HG02885 (cell line): ENCODE measurements around the gene ERAL1.
A peak's percentile ranks its signal among the peaks of the same experiment; 100 is the strongest.
"Not testable (repeated sequence)": the region's sequence is repeated elsewhere in the genome, so short reads cannot be mapped to it uniquely, and the experiment has no call there.

Source experiments
- ATAC-seq: cut with Tn5 transposase; IDR thresholded peaks from one replicate; pipeline ENCODE4 v1.9.1; 2021; ENCODE audit warnings: mild to moderate bottlenecking; ENCODE audit not compliant: unreplicated experiment, poor library complexity

The ERAL1 gene

GRCh38 chr17:28854457-28855335, at the start of gene ERAL1:
Gene ERAL1 (plus strand): TSS chr17:28855016. CDS start chr17:28855035, 19 bp downstream.
- peak; percentile 95 for ATAC-seq

- ATAC-seq, result no peak
These were observed 46.7 kb upstream of the ERAL1 start for GRCh38 chr17:28807925-28808634.

- no peak for ATAC-seq
These were observed 44.4 kb upstream of the ERAL1 start for GRCh38 chr17:28810437-28810836.

- ATAC-seq, result no peak
These were observed 43.1 kb upstream of the ERAL1 start for GRCh38 chr17:28811651-28812090.

GRCh38 chr17:28812091-28812747, 42.6 kb upstream of the ERAL1 start:
- ATAC-seq, result peak; percentile 99

- ATAC-seq, result no peak
These were observed 42.0 kb upstream of the ERAL1 start for GRCh38 chr17:28812748-28813377.

GRCh38 chr17:28816540-28816939, 38.3 kb upstream of the ERAL1 start:
- ATAC-seq, result no peak

- no peak for ATAC-seq
These were observed 36.0 kb upstream of the ERAL1 start for GRCh38 chr17:28818819-28819221.

- no peak for ATAC-seq
These were observed 35.2 kb upstream of the ERAL1 start for GRCh38 chr17:28819582-28819981.

GRCh38 chr17:28827672-28828071, 27.1 kb upstream of the ERAL1 start:
- no peak for ATAC-seq

- ATAC-seq, result no peak
These were observed 26.3 kb upstream of the ERAL1 start for GRCh38 chr17:28828294-28829040.

GRCh38 chr17:28834420-28834819, 20.4 kb upstream of the ERAL1 start:
- no peak for ATAC-seq

GRCh38 chr17:28836541-28836940, 18.3 kb upstream of the ERAL1 start:
- not testable (repeated sequence) for ATAC-seq

- ATAC-seq, result no peak
These were observed 15.6 kb upstream of the ERAL1 start for GRCh38 chr17:28839221-28839620.

- no peak for ATAC-seq
These were observed 12.9 kb upstream of the ERAL1 start for GRCh38 chr17:28841901-28842281.

- ATAC-seq, result peak; percentile 89
These were observed 12.4 kb upstream of the ERAL1 start, which contains the start of gene FAM222B for GRCh38 chr17:28842282-28843012. Gene FAM222B (minus strand): TSS chr17:28842790. CDS start chr17:28766667, 76,123 bp downstream.

- no peak for ATAC-seq
These were observed 11.0 kb upstream of the ERAL1 start for GRCh38 chr17:28843816-28844148.

- ATAC-seq, result no peak
These were observed 8.6 kb upstream of the ERAL1 start for GRCh38 chr17:28846231-28846630.

- ATAC-seq, result not testable (repeated sequence)
These were observed 8.1 kb upstream of the ERAL1 start for GRCh38 chr17:28846699-28847098.
